A673 (cell line): Measurements from ENCODE around the gene RAD23B. TPM values are rescaled to one million over a fixed set of nuclear protein-coding genes. Genes with fewer than 3 reads are reported as not detected.

Experiments
- BruUV-seq: library from RNA; stranded (reverse); fragments of 400-500 nt; replicated peaks from 2 replicates; lab custom pipeline; 2021; lab: Mats Ljungman, UMichigan
- CTCF ChIA-PET: fragments of 300-600 bp; sonication (Branson Sonifier 250); formaldehyde crosslinking; loops from one replicate; lab custom pipeline; 2022; ENCODE audit warnings: antibody characterized with exemption; lab: Charles Lee
- POLR2A ChIA-PET: fragments of 300-600 bp; sonication (Branson Sonifier 250); formaldehyde crosslinking; loops from one replicate; lab custom pipeline; 2022; ENCODE audit warnings: antibody characterized with exemption; ENCODE audit not compliant: low non-redundant PET; lab: Charles Lee
- DNase-seq: peaks from one replicate; pipeline ENCODE4 v3.0.0-alpha.2; 2015; ENCODE audit warnings: low spot score
- H3K27ac ChIP-seq: fragments of 200-600 bp; sonication (generic); 2 replicates; pipeline ENCODE4 v1.5.1; 2016; ENCODE audit warnings: mixed run types, low read depth, mild to moderate bottlenecking, mixed read lengths, antibody characterized with exemption, low read length; ENCODE audit not compliant: poor library complexity, severe bottlenecking
- H3K27me3 ChIP-seq: fragments of 200-600 bp; sonication (generic); replicated peaks from 2 replicates; pipeline ENCODE4 v1.6.1; 2017; ENCODE audit warnings: mixed run types, low read depth, mild to moderate bottlenecking, mixed read lengths, antibody characterized with exemption, low read length; ENCODE audit not compliant: insufficient read depth, poor library complexity
- H3K36me3 ChIP-seq: fragments of 200-600 bp; sonication (generic); 2 replicates; pipeline ENCODE4 v1.6.1; 2016; ENCODE audit warnings: mixed run types, mild to moderate bottlenecking, mixed read lengths, antibody characterized with exemption, low read length; ENCODE audit not compliant: insufficient read depth, poor library complexity, severe bottlenecking
- H3K4me1 ChIP-seq: fragments of 200-600 bp; sonication (generic); 2 replicates; pipeline ENCODE4 v1.6.1; 2017; ENCODE audit warnings: mixed run types, mild to moderate bottlenecking, mixed read lengths, antibody characterized with exemption, low read length; ENCODE audit not compliant: insufficient read depth, poor library complexity, severe bottlenecking
- H3K4me3 ChIP-seq: fragments of 200-600 bp; sonication (generic); 2 replicates; pipeline ENCODE4 v1.5.1; 2016; ENCODE audit warnings: low read depth, mixed run types, mild to moderate bottlenecking, mixed read lengths, low read length; ENCODE audit not compliant: poor library complexity, severe bottlenecking
- H3K9me3 ChIP-seq: fragments of 200-600 bp; sonication (generic); 2 replicates; pipeline ENCODE4 v1.6.1; 2016; ENCODE audit warnings: mixed run types, low read depth, mild to moderate bottlenecking, mixed read lengths, antibody characterized with exemption, low read length; ENCODE audit not compliant: poor library complexity, severe bottlenecking
- EZH2 ChIP-seq: fragments of 200-600 bp; sonication (generic); IDR thresholded peaks from 2 replicates; pipeline ENCODE4 v1.6.1; 2017; ENCODE audit warnings: borderline replicate concordance, low read depth, mild to moderate bottlenecking, mixed read lengths, antibody characterized with exemption, low read length; ENCODE audit not compliant: poor library complexity, severe bottlenecking
- intact Hi-C: fragments of 100-400 bp; cut with micrococcal nuclease; formaldehyde crosslinking; loops from one replicate; pipeline ENCODE4 v1.10.0; 2022; ENCODE audit not compliant: unreplicated experiment
- total RNA-seq: library from RNA; stranded (reverse); gene quantifications from 2 replicates; pipeline ENCODE4 v1.2.3, GENCODE V29; 2021
- TF ChIP-seq, protein P1 (sequence below): fragments of 300-800, 200-600 bp; sonication (generic); conservative IDR thresholded peaks from 2 replicates; pipeline ENCODE4 v1.5.1; 2017; ENCODE audit warnings: low read depth, mild to moderate bottlenecking, antibody characterized with exemption, low read length, moderate library complexity, mixed read lengths

RAD23B gene
- total RNA-seq, 1 experiment from 2014 or later, result 151 TPM

DNA sequence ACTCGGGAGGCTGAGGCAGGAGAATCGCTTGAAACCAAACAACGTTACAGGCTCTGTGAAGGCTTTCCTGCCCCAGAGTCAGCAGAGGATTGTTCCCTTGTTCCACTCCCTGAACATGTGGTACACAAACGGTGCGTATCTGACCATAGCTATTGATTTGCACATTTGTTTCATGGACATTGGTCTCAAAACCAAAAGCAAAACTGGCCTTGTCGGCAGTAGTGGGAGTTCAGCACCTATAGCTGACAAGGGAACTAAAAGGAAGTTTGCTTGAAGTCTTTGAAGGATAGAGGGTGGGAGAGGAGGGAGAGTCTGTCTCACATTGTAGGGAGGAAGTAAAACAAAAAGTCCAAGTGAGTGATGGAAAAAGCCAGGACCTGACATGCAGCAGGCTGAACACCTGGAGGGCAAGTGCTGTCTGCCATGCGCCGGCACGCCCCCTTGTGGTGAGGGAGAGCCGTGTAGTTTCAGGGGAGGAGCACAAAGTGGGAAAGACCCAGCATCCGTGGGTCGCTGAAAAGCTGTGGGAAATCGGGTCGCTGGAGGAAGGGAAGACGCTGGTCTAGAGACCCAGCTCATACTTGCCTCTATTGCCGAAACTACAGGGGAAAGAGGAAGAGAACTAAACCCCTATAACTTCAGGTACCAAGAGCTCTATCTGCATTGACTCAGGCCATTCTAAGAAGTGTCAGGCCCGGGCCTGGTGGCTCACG is 58.0 kb downstream of the RAD23B start:
- intact Hi-C loops, result no loop called here

DNA sequence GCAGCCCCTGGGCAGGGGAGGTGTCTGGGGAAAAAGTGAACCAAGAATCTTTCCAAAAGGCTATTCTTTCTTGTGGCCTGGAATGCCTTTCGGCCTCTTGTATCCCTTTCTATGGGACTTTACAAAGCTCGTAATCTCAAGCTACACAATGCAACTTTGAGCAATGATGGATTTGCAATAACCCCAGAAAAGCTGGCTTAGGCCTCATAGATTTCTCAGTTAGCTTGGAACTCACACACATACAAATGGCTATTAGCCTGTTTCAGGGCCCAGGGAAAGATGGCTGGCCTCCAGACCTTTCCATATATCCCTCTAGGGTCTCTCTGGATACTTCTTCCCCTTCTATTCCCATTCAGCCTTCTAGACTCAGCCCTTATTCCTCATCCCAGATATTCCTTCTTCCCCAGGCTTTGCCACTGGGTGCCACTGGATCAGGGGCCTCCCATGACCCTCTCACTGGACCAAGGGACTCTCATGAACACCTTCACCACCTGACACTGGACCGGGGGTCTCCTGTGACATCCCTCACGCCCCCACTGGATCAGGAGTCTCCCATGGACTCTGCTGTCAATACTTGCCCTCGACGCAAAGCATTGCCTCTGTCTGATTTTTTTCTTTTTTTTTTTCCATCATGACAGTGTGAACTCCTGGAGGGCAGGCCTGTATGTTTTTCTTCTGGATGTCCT is 59.5 kb downstream of the RAD23B start:
- POLR2A ChIA-PET, result no interaction called here
- intact Hi-C loops, result no loop called here

More for the DNA sequence above, 58.0 kb downstream of the RAD23B start:
- Histone ChIP-seq H3K9me3 (no peaks in the 10 kb centered on the region), H3K27ac (no peak overlapping the region), H3K4me3 (no peak overlapping the region), H3K27me3 (no peaks in the 10 kb centered on the region), H3K4me1 (no peaks in the 10 kb centered on the region), H3K36me3 (peaks cover 9% of the 10 kb centered on the region)
- CTCF ChIA-PET, result interaction anchor here (0.5 kb wide), 1 partner anchor 48 kb away, joined by 3 read pairs; no protein-coding TSS in a partner anchor
- DNase-seq, result peak; percentile 67
- TF ChIP-seq, protein P1, sequence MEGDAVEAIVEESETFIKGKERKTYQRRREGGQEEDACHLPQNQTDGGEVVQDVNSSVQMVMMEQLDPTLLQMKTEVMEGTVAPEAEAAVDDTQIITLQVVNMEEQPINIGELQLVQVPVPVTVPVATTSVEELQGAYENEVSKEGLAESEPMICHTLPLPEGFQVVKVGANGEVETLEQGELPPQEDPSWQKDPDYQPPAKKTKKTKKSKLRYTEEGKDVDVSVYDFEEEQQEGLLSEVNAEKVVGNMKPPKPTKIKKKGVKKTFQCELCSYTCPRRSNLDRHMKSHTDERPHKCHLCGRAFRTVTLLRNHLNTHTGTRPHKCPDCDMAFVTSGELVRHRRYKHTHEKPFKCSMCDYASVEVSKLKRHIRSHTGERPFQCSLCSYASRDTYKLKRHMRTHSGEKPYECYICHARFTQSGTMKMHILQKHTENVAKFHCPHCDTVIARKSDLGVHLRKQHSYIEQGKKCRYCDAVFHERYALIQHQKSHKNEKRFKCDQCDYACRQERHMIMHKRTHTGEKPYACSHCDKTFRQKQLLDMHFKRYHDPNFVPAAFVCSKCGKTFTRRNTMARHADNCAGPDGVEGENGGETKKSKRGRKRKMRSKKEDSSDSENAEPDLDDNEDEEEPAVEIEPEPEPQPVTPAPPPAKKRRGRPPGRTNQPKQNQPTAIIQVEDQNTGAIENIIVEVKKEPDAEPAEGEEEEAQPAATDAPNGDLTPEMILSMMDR, result peak; percentile 96
- TF ChIP-seq EZH2, result no peak
- BruUV-seq, result no TSS peak
- POLR2A ChIA-PET, result no interaction called here

DNA sequence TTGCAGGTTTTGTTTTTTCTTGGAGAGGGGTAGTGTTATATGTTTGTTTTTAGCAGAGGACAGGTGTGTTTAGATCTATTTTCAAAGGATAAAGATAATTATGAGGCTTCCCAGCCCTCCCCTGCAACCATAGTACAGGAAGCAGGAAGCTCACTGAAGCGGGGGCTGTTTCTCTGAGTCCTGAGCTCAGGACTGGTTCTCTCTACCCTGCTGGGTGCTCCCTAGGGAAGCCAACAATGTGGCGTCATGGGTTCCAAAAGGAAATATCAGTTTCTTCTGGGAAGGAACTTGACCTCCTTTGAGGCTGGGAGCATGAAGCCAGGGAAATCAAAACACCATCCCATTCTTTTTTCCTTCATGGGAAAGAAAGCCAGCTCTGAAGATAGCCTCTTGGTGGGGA is 62.2 kb downstream of the RAD23B start:
- H3K4me1 ChIP-seq, result no peaks in the 10 kb centered on the region
- no peak for DNase-seq
- no peaks in the 10 kb centered on the region for H3K9me3 ChIP-seq
- H3K27ac ChIP-seq, result no peak overlapping the region
- H3K27me3 ChIP-seq, result no peaks in the 10 kb centered on the region
- no peak overlapping the region for H3K4me3 ChIP-seq
- TF ChIP-seq, protein P1, result no peak
- TF ChIP-seq EZH2, result no peak
- no peaks in the 10 kb centered on the region for H3K36me3 ChIP-seq
- BruUV-seq, result no TSS peak
- intact Hi-C loops, result no loop called here
- CTCF ChIA-PET, result no interaction called here
- POLR2A ChIA-PET, result no interaction called here

More for the DNA sequence above, 59.5 kb downstream of the RAD23B start:
- Histone ChIP-seq H3K4me1 (no peaks in the 10 kb centered on the region), H3K9me3 (no peaks in the 10 kb centered on the region), H3K27me3 (no peaks in the 10 kb centered on the region), H3K27ac (no peak overlapping the region), H3K36me3 (peaks cover 7% of the 10 kb centered on the region), H3K4me3 (no peak overlapping the region)
- BruUV-seq, result no TSS peak
- TF ChIP-seq EZH2, result no peak
- no peak for DNase-seq
- CTCF ChIA-PET, result no interaction called here
